ENCODE data around the gene ATP2B1.
"Not testable (repeated sequence)": the region's sequence is repeated elsewhere in the genome, so short reads cannot be mapped to it uniquely, and the experiment has no call there.

Gene ATP2B1

GRCh38 chr12:89708565-89709156, at the start of gene ATP2B1:
TSS of gene ATP2B1 (minus strand) at chr12:89708838. CDS start at chr12:89655886, 52,952 bp downstream.
- no peak for FAIRE-seq

GRCh38 chr12:89757987-89758386, 49.3 kb upstream of the ATP2B1 start:
- FAIRE-seq; DNase-seq (ENCODE audit: extremely low spot score, insufficient read length, low read depth): not testable (repeated sequence)

More at GRCh38 chr12:89708565-89709156, at the start of gene ATP2B1:
- DNase-seq (ENCODE audit: extremely low spot score, insufficient read length, low read depth): peak; percentile 62

GRCh38 chr12:89756585-89757398, 48.2 kb upstream of the ATP2B1 start:
- peak; percentile 94 for FAIRE-seq
- peak; percentile 64 for DNase-seq (ENCODE audit: extremely low spot score, insufficient read length, low read depth)

GRCh38 chr12:89756194-89756584, 47.6 kb upstream of the ATP2B1 start:
- DNase-seq (ENCODE audit: extremely low spot score, insufficient read length, low read depth) (no peak), FAIRE-seq (no peak)

GRCh38 chr12:89753997-89754396, 45.4 kb upstream of the ATP2B1 start:
- no peak for FAIRE-seq

GRCh38 chr12:89752341-89752740, 43.7 kb upstream of the ATP2B1 start:
- DNase-seq (ENCODE audit: extremely low spot score, insufficient read length, low read depth) (no peak), FAIRE-seq (no peak)

More at GRCh38 chr12:89753997-89754396, 45.4 kb upstream of the ATP2B1 start:
- no peak for DNase-seq (ENCODE audit: extremely low spot score, insufficient read length, low read depth)

- DNase-seq (ENCODE audit: extremely low spot score, insufficient read length, low read depth) (no peak), FAIRE-seq (no peak)
Measured at GRCh38 chr12:89750389-89751351, 42.0 kb upstream of the ATP2B1 start.

- DNase-seq (ENCODE audit: extremely low spot score, insufficient read length, low read depth) (no peak), FAIRE-seq (no peak)
Measured at GRCh38 chr12:89748791-89749190, 40.2 kb upstream of the ATP2B1 start.

- DNase-seq (ENCODE audit: extremely low spot score, insufficient read length, low read depth) (no peak), FAIRE-seq (no peak)
Measured at GRCh38 chr12:89745286-89745685, 36.6 kb upstream of the ATP2B1 start.

GRCh38 chr12:89742337-89743022, 33.8 kb upstream of the ATP2B1 start:
- DNase-seq (ENCODE audit: extremely low spot score, insufficient read length, low read depth) (no peak), FAIRE-seq (peak; percentile 33)

- FAIRE-seq (no peak), DNase-seq (ENCODE audit: extremely low spot score, insufficient read length, low read depth) (no peak)
Measured at GRCh38 chr12:89740943-89741342, 32.3 kb upstream of the ATP2B1 start.

GRCh38 chr12:89736995-89737394, 28.4 kb upstream of the ATP2B1 start:
- no peak for DNase-seq (ENCODE audit: extremely low spot score, insufficient read length, low read depth)
- no peak for FAIRE-seq

GRCh38 chr12:89733579-89734201, 25.1 kb upstream of the ATP2B1 start:
- FAIRE-seq: no peak
- no peak for DNase-seq (ENCODE audit: extremely low spot score, insufficient read length, low read depth)

GRCh38 chr12:89732522-89732921, 23.9 kb upstream of the ATP2B1 start:
- DNase-seq (ENCODE audit: extremely low spot score, insufficient read length, low read depth) (no peak), FAIRE-seq (no peak)

GRCh38 chr12:89731614-89732013, 23.0 kb upstream of the ATP2B1 start:
- DNase-seq (ENCODE audit: extremely low spot score, insufficient read length, low read depth): no peak
- FAIRE-seq: no peak

GRCh38 chr12:89731089-89731488, 22.5 kb upstream of the ATP2B1 start:
- DNase-seq (ENCODE audit: extremely low spot score, insufficient read length, low read depth): no peak
- no peak for FAIRE-seq

- DNase-seq (ENCODE audit: extremely low spot score, insufficient read length, low read depth) (no peak), FAIRE-seq (no peak)
Measured at GRCh38 chr12:89729946-89730459, 21.4 kb upstream of the ATP2B1 start.

- DNase-seq (ENCODE audit: extremely low spot score, insufficient read length, low read depth): no peak
- no peak for FAIRE-seq
Measured at GRCh38 chr12:89723276-89723675, 14.6 kb upstream of the ATP2B1 start.
